Measurements from ENCODE around the gene CFL2. TPM values are rescaled to one million over a fixed set of nuclear protein-coding genes. Genes with fewer than 3 reads are reported as not detected.
A peak's percentile ranks its signal among the peaks of the same experiment; 100 is the strongest.

CFL2 gene
- total RNA-seq, 1 experiment from 2014 or later: 13.9 TPM

DNA sequence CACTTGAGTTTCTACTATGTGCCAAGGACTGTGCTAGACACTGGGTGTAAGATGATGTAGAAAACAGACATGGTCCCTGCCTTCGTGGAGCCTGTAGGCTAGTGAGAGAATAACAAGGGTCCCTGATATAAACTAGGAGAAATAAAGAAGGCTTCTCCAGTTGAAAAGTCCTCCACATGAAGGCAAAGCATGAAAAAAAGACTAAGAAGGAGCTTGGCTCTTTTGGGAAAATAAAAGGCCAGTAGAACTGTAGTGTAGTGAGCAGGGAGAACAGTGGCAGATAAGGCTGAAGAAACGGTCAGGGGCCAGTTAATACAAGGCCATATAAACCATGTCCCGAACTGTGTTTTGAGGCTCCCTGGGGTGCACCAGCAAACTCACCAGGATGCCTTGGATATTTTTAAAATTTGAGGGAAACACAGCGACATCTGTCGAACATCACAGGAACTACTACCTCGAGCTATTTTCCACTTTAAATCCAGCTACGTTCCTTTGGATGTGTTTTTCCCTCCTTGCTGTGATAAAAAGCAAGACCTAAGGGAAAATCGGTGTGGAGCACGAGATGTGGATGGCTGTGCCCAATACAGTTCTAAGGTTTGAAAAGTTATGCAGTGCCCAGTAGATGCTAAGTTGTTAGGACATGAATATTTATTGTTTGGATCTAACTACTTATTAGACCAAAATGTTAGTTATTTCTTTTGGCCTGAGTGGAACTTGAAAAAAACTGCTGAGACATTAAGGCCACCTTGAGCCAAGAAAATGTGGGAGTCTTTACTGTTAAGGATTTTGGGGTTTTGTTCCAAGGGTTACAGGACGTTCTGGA, 8.5 kb upstream of the CFL2 start:
- no peaks in the 10 kb centered on the region for H3K27me3 ChIP-seq (ENCODE audit: insufficient read depth, low read length)
- no CpG with 5 or more reads among the region's 10 CpGs for WGBS (ENCODE audit: extremely low coverage, insufficient read length, low lambda C conversion rate)
- Mint-ChIP-seq H3K4me3 (no peak overlapping the region), H3K27ac (peak overlapping the region in 1 of 3 experiments; percentile 40; a peak in 2 of 7 replicates), H3K9me3 (no peaks in the 10 kb centered on the region), H3K4me1 (peaks cover 7% of the 10 kb centered on the region in 2 experiments), H3K36me3 (ENCODE audit: insufficient read depth in 1 of 3, low read depth in 3 of 3) (no peaks in the 10 kb centered on the region), H3K27me3 (ENCODE audit: low read depth) (no peaks in the 10 kb centered on the region)
- H4K91ac ChIP-seq (ENCODE audit: insufficient read length, low read depth, low read length): no peak overlapping the region
- no peak overlapping the region for H4K5ac ChIP-seq (ENCODE audit: insufficient read length, low read depth, low read length)
- no peak overlapping the region for H3K4ac ChIP-seq (ENCODE audit: low read depth, low read length)
- H4K8ac ChIP-seq (replicated peaks; ENCODE audit: insufficient read length, low read depth, low read length): no peak overlapping the region
- H3K79me1 ChIP-seq (ENCODE audit: insufficient read depth, low read depth, low read length, poor library complexity, severe bottlenecking): no peaks in the 10 kb centered on the region
- TF ChIP-seq CTCF (conservative IDR thresholded peaks at IDR 0.05): peak; percentile 84
- H3K4me2 ChIP-seq (ENCODE audit: insufficient read depth, insufficient read length, low read length): no peak overlapping the region
- H4K20me1 ChIP-seq (ENCODE audit: control insufficient read depth, insufficient read depth, insufficient read length): no peaks in the 10 kb centered on the region
- H3K18ac ChIP-seq (ENCODE audit: insufficient read length, low read depth, low read length): no peak overlapping the region
- no peak overlapping the region for H2AFZ ChIP-seq (ENCODE audit: low read length)
- H3K23ac ChIP-seq (ENCODE audit: insufficient read length, low read depth, low read length): no peak overlapping the region
- no peak overlapping the region for H2BK12ac ChIP-seq (ENCODE audit: insufficient read length, low read depth, low read length)
- no peak overlapping the region for H3K9ac ChIP-seq (ENCODE audit: extremely low read depth, insufficient read length, low read length)
- H3K9me3 ChIP-seq (ENCODE audit: control insufficient read depth, low read depth, low read length): no peaks in the 10 kb centered on the region
- H3K14ac ChIP-seq (ENCODE audit: insufficient read depth, low read length): no peak overlapping the region
- no peak overlapping the region for H3T11ph ChIP-seq (ENCODE audit: low read length)
- no peak overlapping the region for H2BK15ac ChIP-seq (ENCODE audit: low read depth, low read length)
- no peaks in the 10 kb centered on the region for H3K23me2 ChIP-seq (ENCODE audit: insufficient read length, low read depth, low read length, poor library complexity, severe bottlenecking)
- no peak overlapping the region for H2BK120ac ChIP-seq (ENCODE audit: low read depth, low read length, poor library complexity, severe bottlenecking)
- H3K79me2 ChIP-seq (ENCODE audit: insufficient read depth, low read length): no peaks in the 10 kb centered on the region
- no peak overlapping the region for H2AK5ac ChIP-seq (ENCODE audit: insufficient read length, low read length)
- H2BK20ac ChIP-seq (ENCODE audit: low read depth, low read length, poor library complexity, severe bottlenecking): no peak overlapping the region
- no peak overlapping the region for H3K56ac ChIP-seq (ENCODE audit: insufficient read length, low read depth, low read length)
- no peak overlapping the region for H2BK5ac ChIP-seq (ENCODE audit: insufficient read length, low read length)
- no peak overlapping the region for H3K27ac ChIP-seq (ENCODE audit: insufficient read length, low read depth, low read length)
- DNase-seq: peak; percentile 41
- no peaks in the 10 kb centered on the region for H3K4me1 ChIP-seq (ENCODE audit: insufficient read depth, low read length)

Measured in H9 (cell line).